Left forelimb (tissue), 1 donor: Measurements from ENCODE around the gene HOXA5.

Source experiments
- DNase-seq: peaks from one replicate; pipeline ENCODE4 v3.0.0-alpha.2; 2018; ENCODE audit warnings: low spot score

Gene HOXA5

DNA sequence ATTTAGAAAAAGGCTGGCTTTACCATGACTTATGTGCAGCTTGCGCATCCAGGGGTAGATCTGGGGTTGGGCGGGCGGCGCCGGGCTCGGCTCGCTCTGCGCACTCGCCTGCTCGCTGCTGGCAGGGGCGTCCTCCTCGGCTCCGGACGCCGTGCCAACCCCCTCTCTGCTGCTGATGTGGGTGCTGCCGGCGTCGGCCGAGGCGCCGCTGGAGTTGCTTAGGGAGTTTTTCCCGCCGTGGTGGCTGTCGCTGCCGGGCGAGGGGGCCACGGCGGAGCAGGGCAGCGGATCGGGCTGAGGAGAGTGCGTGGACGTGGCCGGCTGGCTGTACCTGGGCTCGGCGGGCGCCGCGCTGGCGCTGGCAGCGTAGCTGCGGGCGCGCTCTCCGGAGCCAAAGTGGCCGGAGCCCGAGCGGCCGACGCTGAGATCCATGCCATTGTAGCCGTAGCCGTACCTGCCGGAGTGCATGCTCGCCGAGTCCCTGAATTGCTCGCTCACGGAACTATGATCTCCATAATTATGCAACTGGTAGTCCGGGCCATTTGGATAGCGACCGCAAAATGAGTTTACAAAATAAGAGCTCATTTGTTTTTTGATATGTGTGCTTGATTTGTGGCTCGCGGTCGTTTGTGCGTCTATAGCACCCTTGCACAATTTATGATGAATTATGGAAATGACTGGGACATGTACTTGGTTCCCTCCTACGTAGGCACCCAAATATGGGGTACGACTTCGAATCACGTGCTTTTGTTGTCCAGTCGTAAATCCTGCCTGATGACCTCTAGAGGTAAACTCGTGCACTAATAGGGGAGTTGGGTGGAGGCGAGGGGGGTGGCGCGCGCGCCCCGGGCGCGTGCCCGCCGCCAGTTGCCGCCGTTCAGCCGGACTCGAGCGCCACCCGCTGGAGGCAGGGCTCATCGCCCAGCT is at the start of gene HOXA5:
TSS of gene HOXA5 (minus strand) at position 659 of the 927 bp plus-strand sequence. CDS start at position 585, 74 bp downstream.
- DNase-seq, result peak; percentile 87

- DNase-seq, result peak; percentile 79
Measured at GRCh38 chr7:27192546-27193334, 49.3 kb upstream of the HOXA5 start.

DNA sequence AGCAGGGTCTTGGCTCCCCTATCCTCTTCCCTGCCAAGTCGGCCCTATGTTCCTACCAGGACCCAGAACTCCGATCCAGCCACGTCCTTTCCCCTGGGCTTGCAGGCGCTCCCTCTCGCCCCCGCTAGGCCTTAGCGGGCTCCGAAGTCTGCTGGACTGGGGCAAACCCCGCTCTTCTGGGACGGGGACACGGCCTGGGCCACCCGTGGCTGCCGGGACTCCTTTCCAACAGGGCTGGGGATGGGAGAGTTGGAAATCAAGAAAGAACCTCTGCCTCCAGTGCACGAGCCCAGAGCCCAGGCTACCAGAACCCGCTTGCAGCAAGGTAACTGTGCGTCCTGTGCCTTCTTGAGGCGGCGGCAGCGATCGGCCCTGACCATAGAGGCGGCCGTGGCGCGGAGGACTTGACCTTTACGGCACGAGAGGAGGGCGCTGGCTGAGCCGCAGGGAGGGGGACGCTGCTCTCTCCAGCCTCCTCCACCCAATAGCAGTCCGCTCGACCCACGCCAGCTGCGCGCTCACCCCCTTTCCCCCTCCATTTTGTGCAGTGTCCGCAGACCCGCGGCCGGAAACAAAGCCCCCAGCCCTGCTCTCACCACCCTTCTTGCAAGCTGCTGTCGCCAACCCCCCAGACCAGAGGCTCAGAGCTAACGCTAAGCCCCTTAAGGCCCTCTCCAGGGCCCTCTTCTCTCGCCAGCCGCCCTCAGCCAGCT is 48.5 kb upstream of the HOXA5 start:
- DNase-seq, result peak; percentile 78

DNA sequence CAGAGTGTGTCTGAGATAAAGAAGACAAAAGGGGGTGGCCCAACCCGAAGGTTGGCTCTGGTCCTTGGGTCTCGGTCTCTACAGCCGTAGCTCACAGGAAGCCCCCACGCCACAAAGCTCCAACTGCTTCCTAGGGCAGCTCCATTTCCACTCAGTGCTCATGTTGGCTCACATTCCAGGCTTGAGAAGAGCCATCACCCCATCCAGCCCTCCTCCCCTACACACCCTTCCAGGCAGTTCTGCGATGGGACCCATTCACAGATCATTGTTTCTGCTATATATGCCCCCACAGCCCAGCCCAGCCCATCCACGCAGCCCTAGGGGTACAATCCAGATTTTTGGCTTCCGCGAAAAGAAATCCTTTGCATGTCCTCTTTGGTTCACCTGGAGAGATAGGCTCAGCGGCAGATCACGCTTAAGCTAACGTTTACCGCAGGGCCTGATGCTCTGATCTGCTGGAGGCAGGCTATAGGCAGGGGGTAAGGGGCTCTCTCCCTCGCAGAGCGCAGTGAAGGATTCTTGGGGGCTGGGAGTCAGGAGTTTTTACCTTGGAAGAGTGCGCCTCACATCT is 47.8 kb upstream of the HOXA5 start:
- DNase-seq, result peak; percentile 64

GRCh38 chr7:27189997-27190748 is 46.7 kb upstream of the HOXA5 start:
- peak; percentile 61 for DNase-seq

GRCh38 chr7:27189295-27189996 is 46.0 kb upstream of the HOXA5 start:
- DNase-seq, result peak; percentile 69

DNA sequence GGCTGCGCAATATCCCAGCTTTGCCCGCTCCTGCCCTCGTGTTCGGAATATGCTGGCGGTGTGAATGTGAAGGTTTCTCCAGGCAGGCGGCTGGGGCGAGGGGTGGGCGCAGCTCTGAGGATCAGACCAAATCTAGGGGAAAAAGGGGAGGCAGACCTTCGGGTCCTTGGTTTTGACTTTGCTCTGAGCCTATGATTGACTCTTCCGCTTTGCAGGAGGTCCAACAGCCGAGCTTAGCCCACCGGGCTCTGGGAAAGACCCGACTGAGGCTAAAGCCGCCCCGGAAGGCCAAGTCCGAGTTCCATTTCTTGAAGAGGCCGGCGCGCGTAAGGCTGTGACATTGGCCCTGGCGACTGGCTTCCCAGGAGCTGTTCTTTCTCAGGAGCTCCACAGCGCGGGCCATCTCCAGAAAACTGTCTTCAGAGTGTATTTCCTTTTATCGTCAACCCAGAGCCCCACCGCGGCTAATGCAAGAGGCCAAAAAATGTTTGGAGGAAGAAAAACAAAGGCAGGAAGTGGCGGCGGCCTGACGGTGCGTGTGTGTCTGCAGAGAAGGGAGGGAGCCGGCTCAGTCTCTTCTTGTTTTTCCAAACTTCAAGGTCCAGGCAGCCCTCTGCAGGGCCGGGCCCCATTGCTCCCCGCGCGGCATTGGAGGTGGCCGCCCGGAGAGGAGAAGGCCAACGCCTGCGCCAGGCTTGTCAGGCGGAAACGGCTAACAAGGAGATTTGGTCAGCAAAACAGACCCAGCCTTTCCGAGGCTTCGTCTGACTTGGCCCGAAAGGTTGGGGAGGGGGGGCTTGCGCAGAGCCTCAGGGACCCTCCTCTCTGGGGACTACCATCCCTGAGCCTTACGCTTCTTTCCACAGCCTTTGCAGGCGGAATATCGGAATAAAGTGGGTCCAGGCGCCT is 45.2 kb upstream of the HOXA5 start:
- DNase-seq, result peak; percentile 74

DNA sequence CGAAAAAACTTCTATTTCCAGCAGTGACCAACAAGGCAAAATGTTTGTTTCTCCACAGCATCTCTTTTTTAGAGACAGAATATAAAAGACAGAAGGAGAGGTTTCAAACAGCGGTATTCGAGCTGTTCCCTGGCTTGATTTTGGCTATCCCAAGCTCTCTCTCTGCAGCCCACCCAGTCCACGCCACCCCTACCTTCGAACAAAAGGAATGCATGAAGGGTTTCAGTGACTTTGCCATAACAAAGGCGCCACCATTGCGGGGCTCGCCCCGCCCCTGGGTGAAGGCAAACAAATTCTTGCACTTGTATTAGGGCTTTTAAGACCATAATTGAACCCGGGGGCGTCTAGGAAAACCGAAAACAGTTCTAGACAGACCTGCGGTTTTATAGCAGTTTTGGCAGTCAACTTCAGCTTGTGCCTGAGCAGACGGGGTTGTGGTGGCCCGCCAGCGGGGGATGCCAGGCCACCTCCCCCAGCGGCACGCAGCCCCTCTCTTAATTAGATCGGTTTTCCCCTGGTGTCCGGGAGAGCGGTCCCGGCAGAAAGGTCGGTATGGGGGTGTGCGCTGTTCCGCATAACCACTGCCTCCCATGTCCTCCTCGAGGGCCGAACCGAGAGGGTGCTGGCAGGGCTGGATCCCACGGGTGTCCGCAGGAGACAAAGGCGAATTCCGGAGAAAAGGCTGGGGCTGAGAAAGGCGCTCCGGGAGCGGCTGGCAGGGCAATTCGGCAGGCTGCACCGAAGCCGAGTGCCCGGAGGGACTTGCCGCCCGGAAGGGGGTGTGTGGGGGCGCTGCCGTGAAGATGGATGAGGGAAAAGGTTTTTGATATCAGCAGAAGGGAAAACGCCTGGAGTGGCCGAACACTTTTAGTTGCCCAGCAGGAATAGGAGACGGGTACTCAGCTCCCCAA is 44.2 kb upstream of the HOXA5 start:
- peak; percentile 70 for DNase-seq

DNA sequence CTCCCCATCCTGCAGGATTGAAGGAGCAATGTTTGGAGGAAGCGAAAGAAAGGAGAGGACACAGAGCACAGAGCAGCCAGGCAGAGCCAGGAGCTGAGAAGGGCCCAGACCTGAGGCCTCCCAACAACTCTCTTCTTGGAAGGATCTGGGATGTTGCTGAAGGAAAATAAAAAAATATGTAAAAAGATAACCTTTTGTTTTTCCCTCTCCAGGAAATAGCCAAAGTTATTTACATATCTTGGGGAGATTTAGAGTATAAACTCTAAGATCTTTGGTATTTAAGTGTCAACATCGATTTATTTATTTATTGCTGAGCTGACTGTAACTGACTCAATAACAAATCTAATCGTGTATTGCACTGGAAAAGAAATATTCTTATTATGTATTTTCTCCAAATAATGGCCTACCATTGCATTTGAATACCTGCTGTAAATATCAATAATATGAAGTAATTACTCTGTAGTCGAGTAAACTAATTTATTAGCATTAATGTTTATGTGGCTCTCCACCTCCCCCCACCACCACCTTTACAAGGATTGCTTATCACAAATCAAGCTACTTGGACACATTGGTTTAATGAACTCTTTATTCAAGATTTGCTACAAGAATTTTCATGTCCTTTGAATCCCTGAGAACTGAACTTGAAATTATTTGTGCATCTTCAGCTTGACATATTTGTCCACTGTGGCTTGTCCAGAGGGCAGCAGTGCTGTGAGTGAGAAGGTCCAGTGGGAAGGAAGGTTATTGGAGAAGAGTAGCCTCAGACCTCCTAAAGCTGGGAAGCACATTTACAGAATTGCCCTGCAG is 43.4 kb upstream of the HOXA5 start:
- DNase-seq, result peak; percentile 56

DNA sequence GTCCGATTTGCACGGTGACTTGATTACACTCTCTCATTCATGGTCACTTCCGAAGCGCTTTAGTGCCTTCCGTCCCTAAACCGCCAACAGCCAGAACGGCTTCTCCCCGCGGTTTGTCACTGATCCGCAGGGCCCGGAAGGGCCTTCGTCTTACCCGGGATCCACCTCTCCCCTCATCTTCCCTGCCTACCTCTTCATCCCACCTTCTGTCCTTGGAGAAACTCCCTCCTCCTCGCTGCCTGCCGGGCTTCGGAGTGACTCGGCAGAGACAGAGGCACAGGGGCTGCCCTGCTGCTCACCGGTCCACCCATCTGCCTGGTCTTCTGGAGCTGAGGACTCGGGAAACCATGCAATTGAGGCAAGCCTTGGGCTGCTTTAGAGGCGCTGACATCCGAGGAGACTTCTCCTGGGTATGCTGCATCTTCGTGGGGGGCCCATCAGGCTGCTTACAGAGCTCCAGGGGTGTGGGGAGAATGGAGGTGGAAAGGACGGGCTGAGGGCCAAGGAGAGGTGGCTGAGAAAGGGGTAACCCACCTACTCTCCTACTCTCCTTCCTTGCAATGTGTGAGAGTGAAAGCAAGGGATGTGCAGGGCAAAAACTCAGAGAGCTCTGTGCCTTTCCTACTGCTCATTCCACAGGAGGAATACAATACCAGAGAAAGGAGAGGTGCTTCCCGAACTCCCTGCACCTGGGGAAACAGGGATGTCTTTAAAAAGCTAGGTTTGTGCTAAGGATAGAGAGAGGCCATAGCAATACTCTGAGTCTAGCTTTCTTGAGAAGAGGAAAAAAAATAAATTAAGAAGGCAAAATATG is 42.6 kb upstream of the HOXA5 start:
- DNase-seq, result peak; percentile 70

- DNase-seq, result peak; percentile 79
Measured at GRCh38 chr7:27185013-27185853, 41.8 kb upstream of the HOXA5 start, which contains the start of gene HOXA11. TSS of gene HOXA11 (minus strand) at chr7:27185232. CDS start at chr7:27185144, 88 bp downstream.

GRCh38 chr7:27184337-27185012 is 41.0 kb upstream of the HOXA5 start:
- DNase-seq, result no peak

GRCh38 chr7:27183682-27184336 is 40.3 kb upstream of the HOXA5 start:
- DNase-seq, result peak; percentile 66
